ENCODE results near the gene TMEM106A.

DNA sequence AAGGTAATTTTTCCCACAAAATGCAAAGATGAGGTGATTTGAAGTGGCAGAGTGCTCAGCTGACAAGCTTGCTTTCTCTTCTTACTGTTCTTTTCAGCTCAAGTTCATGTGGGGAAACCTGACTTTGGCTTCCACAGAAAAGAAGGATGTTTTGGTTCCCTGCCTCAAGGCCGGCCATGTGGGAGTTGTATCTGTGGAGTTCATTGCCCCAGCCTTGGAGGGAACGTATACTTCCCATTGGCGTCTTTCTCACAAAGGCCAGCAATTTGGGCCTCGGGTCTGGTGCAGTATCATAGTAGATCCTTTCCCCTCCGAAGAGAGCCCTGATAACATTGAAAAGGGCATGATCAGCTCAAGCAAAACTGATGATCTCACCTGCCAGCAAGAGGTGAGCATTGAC lies 18.4 kb upstream of the TMEM106A start:
- TF ChIP-seq POLR2A (IDR thresholded peaks at IDR 0.05; ENCODE audit: extremely low read depth, insufficient read length) (no peak), CTCF (IDR thresholded peaks at IDR 0.05; ENCODE audit: low read depth, low read length) (no peak), MAX (IDR thresholded peaks at IDR 0.05; ENCODE audit: low read depth, low read length) (no peak)
